NT2/D1 (cell line): ENCODE data around the gene ADAMTS15.

Experiments
- SUZ12 ChIP-seq: IDR thresholded peaks from 2 replicates; pipeline ENCODE4 v1.6.1; 2011; ENCODE audit not compliant: insufficient read length, insufficient read depth; ENCODE audit errors: extremely low read depth
- YY1 ChIP-seq: IDR thresholded peaks from 2 replicates; pipeline ENCODE4 v1.6.1; 2011; ENCODE audit not compliant: insufficient read length, insufficient read depth
- ZNF274 ChIP-seq: IDR thresholded peaks from 2 replicates; pipeline ENCODE4 v1.6.1; 2011; ENCODE audit warnings: mild to moderate bottlenecking, low read depth, low read length

DNA sequence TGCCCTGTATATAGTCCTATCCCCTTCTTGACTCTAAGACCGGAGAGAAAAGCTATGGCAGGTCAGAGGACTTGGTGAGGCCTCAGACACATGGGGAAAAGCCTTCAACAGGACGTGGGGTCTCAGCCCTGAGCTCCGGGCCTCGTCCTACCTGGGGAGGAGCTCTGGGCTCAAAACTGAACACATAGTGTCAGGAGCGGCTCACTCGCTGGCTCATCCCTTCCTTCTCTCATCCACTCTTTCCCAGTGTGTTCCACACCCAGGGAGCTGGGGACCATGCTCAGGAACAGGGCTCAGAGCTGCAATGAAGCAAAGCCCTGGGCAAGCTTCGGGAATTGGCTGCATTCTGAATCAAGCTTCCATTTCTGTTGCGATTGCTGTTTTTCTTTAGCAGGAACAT, 14.5 kb downstream of the ADAMTS15 start:
- TF ChIP-seq SUZ12, result no peak
- TF ChIP-seq ZNF274, result no peak
- TF ChIP-seq YY1, result no peak
